ENCODE measurements around the gene CACNG4. TPM values are rescaled to one million over a fixed set of nuclear protein-coding genes. Genes with fewer than 3 reads are reported as not detected.
A peak's percentile ranks its signal among the peaks of the same experiment; 100 is the strongest.

The CACNG4 gene
- total RNA-seq, 6 experiments from 2014 or later, result not detected

DNA sequence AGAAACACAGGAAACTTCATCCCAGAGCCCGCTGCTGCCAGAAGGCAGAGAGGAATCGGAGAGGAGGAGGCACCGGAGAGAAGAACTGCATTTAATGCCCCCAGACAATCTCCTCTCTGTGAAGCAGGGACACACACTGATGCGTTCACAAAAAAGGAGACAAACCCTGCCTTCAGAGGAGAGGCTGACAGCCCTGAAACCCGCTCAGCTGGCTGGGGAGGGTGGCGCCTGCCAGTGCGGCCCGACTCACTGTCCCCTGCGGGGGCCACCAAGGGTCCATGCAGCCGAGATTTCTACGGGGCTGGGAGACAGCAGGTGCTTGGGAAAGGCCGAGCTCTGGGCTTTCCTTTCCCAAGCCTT lies 57.9 kb downstream of the CACNG4 start:
- peaks cover 31% of the 10 kb centered on the region for H3K27me3 Mint-ChIP-seq (ENCODE audit: insufficient read depth)
- no peaks in the 10 kb centered on the region for H3K4me1 Mint-ChIP-seq (ENCODE audit: low read depth)

DNA sequence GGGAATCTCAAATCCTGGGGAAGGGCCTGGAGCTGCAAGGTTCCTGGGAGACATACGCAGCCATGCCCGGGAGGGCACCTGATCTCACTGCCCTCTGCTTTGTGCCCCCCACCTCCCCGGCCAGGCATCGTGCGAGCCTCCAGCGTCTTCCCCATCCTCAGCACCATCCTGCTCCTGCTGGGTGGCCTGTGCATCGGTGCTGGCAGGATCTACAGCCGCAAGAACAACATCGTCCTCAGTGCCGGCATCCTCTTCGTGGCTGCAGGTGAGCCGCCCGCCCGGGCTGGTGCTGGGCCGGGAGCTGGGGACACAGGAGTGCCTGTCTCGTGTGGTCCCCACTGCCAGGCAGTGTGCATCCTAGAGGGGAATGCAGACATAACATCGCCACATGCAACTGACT lies 60.2 kb downstream of the CACNG4 start:
- Mint-ChIP-seq H3K36me3 (ENCODE audit: low read depth) (no peaks in the 10 kb centered on the region), H3K27me3 (ENCODE audit: insufficient read depth) (peaks cover 24% of the 10 kb centered on the region), H3K4me1 (ENCODE audit: low read depth) (no peaks in the 10 kb centered on the region), H3K9me3 (no peaks in the 10 kb centered on the region), H3K27ac (no peak overlapping the region), H3K4me3 (no peak overlapping the region)
- no peak for DNase-seq
- TF ChIP-seq, protein P1, sequence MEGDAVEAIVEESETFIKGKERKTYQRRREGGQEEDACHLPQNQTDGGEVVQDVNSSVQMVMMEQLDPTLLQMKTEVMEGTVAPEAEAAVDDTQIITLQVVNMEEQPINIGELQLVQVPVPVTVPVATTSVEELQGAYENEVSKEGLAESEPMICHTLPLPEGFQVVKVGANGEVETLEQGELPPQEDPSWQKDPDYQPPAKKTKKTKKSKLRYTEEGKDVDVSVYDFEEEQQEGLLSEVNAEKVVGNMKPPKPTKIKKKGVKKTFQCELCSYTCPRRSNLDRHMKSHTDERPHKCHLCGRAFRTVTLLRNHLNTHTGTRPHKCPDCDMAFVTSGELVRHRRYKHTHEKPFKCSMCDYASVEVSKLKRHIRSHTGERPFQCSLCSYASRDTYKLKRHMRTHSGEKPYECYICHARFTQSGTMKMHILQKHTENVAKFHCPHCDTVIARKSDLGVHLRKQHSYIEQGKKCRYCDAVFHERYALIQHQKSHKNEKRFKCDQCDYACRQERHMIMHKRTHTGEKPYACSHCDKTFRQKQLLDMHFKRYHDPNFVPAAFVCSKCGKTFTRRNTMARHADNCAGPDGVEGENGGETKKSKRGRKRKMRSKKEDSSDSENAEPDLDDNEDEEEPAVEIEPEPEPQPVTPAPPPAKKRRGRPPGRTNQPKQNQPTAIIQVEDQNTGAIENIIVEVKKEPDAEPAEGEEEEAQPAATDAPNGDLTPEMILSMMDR (IDR thresholded peaks at IDR 0.05), result no peak

More for the DNA sequence above, 57.9 kb downstream of the CACNG4 start:
- no peaks in the 10 kb centered on the region for H3K36me3 Mint-ChIP-seq (ENCODE audit: low read depth)
- H3K4me3 Mint-ChIP-seq, result no peak overlapping the region
- no peaks in the 10 kb centered on the region for H3K9me3 Mint-ChIP-seq
- H3K27ac Mint-ChIP-seq, result no peak overlapping the region
- TF ChIP-seq, protein P1 (IDR thresholded peaks at IDR 0.05), result no peak
- DNase-seq, result no peak

DNA sequence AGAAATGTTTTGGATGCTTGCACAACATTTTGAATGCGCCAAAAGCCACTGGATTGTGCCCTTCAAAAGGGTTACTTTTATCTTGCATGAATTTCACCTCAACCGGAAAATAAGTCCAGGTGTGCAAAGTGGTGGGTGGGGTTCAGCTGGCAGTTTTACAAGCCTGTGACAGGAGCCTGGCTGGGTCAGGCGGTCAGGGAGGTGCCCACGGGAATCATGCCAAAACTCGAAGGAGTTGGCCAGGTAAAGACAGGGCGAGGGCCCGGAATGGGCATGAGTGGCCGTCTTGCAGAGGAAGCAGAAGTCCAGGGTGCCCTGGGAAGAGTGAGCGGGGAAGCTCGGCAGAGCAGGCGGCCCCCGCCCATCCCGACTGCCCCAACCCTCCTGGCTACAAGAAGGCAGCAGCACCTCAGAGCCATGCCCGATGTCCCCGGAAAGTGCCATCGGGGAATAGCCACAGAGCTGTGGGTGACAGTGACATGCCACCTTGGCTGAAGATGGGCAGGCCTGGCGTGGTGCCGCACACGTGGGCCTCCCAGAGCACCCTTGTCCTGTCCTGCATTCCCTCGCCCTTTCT lies 60.8 kb downstream of the CACNG4 start:
- no peak for DNase-seq
- Mint-ChIP-seq H3K27me3 (ENCODE audit: insufficient read depth) (peaks cover 20% of the 10 kb centered on the region), H3K27ac (no peak overlapping the region), H3K36me3 (ENCODE audit: low read depth) (no peaks in the 10 kb centered on the region), H3K9me3 (no peaks in the 10 kb centered on the region), H3K4me3 (no peak overlapping the region), H3K4me1 (ENCODE audit: low read depth) (no peaks in the 10 kb centered on the region)
- TF ChIP-seq, protein P1 (IDR thresholded peaks at IDR 0.05), result no peak

DNA sequence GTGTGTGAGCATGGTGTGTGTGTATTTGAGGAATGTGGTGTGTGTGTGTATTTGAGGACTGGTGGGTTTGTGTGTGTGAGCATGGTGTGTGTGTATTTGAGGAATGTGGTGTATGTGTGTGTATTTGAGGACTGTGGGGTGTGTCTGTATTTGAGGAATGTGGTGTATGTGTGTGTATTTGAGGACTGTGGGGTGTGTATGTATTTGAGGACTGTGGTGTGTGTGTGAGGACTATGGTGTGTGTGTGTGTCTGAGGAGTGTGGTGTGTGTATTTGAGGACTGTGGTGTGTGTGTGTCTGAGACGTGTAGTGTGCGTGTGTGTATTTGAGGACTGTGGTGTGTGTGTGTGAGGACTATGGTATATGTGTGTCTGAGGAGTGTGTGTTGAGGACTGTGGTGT lies 61.8 kb downstream of the CACNG4 start:
- Mint-ChIP-seq H3K27me3 (ENCODE audit: insufficient read depth) (peaks cover 20% of the 10 kb centered on the region), H3K36me3 (ENCODE audit: low read depth) (no peaks in the 10 kb centered on the region), H3K9me3 (no peaks in the 10 kb centered on the region), H3K4me3 (no peak overlapping the region), H3K27ac (no peak overlapping the region), H3K4me1 (ENCODE audit: low read depth) (no peaks in the 10 kb centered on the region)
- TF ChIP-seq, protein P1 (IDR thresholded peaks at IDR 0.05), result no peak
- no peak for DNase-seq

DNA sequence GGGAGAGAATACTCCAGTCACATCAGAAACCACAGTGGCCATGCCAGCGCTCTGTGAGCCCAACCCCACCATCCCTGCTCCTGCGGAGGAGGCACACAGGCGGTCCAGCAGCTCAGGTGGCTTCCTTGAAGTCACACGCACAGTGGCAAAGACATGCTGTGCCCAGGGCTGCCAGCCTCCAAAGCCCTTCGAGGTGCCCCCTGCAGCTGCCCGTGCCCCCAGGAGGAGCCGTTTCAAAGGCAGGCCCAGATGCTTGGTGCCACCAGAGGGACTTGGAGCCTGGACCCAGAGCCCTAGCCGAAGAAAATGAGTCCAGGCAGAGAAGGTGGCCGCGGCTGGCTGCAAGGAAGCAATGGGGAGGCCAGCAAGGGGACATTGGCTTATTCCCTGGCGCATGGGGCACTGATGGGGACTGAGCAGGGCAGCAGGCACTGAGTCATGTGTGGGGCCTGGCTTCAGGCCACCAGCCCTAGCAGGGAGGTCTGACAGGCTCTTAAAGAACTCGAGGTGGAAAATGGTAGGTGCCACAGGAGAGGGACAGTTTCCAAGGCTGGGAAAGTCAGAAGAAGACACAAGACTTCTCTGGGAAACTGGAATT lies 62.6 kb downstream of the CACNG4 start:
- Mint-ChIP-seq H3K27ac (no peak overlapping the region), H3K4me1 (ENCODE audit: low read depth) (no peaks in the 10 kb centered on the region), H3K27me3 (ENCODE audit: insufficient read depth) (peaks cover 19% of the 10 kb centered on the region), H3K9me3 (no peaks in the 10 kb centered on the region), H3K36me3 (ENCODE audit: low read depth) (no peaks in the 10 kb centered on the region), H3K4me3 (no peak overlapping the region)
- TF ChIP-seq, protein P1 (IDR thresholded peaks at IDR 0.05), result no peak
- DNase-seq, result peak; percentile 19

All from HFFc6 (cell line).